Measurements from ENCODE around the gene WSCD2.

DNA sequence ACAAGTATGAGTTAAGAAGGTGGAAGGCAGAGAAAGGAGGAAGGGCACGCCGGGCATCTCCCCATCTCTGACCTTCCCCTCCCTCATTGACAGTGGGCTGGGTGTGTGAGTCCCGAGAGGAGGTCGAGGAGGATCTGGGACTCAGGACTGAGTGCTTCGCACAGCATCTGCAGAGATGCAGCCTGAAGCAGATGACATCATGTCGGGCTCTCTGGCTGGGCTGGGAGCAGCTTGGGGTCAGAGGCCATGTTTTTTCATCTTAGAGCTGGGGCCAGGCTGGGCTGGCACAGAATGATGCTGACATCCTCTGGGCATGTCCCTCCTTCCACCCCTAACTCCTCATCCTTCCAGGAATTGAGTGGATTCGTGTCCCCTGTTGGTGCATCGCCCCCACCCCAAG lies 166.6 kb downstream of the WSCD2 start:
- TF ChIP-seq ZNF384 (IDR thresholded peaks at IDR 0.05) (no peak), BHLHE40 (IDR thresholded peaks at IDR 0.05; ENCODE audit: borderline replicate concordance) (no peak), FOXM1 (IDR thresholded peaks at IDR 0.05; ENCODE audit: borderline replicate concordance) (no peak), FOXA1 (IDR thresholded peaks at IDR 0.05) (no peak), ELF4 (IDR thresholded peaks at IDR 0.05) (no peak), SP1 (IDR thresholded peaks at IDR 0.05) (no peak), TARDBP (IDR thresholded peaks at IDR 0.05) (no peak), LEF1 (IDR thresholded peaks at IDR 0.05; ENCODE audit: borderline replicate concordance) (no peak), CTBP1 (IDR thresholded peaks at IDR 0.05; ENCODE audit: borderline replicate concordance) (no peak), FOXK2 (IDR thresholded peaks at IDR 0.05) (no peak)
- TF ChIP-seq, protein P1, sequence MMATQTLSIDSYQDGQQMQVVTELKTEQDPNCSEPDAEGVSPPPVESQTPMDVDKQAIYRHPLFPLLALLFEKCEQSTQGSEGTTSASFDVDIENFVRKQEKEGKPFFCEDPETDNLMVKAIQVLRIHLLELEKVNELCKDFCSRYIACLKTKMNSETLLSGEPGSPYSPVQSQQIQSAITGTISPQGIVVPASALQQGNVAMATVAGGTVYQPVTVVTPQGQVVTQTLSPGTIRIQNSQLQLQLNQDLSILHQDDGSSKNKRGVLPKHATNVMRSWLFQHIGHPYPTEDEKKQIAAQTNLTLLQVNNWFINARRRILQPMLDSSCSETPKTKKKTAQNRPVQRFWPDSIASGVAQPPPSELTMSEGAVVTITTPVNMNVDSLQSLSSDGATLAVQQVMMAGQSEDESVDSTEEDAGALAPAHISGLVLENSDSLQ (IDR thresholded peaks at IDR 0.05) = no peak

Data from HEK293T (cell line).